HT1080 (cell line): ENCODE data around the gene THUMPD1. TPM values are rescaled to one million over a fixed set of nuclear protein-coding genes. Genes with fewer than 3 reads are reported as not detected.
"Not testable (repeated sequence)": the region's sequence is repeated elsewhere in the genome, so short reads cannot be mapped to it uniquely, and the experiment has no call there.

ENCODE experiments used
- DNase-seq: peaks from one replicate; pipeline ENCODE4 v3.0.0-alpha.2; 2015; ENCODE audit warnings: low read depth
- polyA plus RNA-seq, 2 experiments: library from polyadenylated mRNA; depleted of rRNA; stranded (reverse); fragments of >200 nt; gene quantifications; 2 replicates each; pipeline ENCODE4 v1.2.3, GENCODE V29; 2015
- total RNA-seq: library from RNA; depleted of rRNA; stranded (reverse); fragments of >200 nt; shearing (Covaris generic); gene quantifications from 2 replicates; pipeline ENCODE4 v1.2.3, GENCODE V29; 2014; rRNA removed

The THUMPD1 gene
- 49.1 and 53.9 TPM in 2 replicates for total RNA-seq
- polyA plus RNA-seq (2015; cell fraction: cytosol; rRNA removed): 25.4 and 30.1 TPM in 2 replicates
- polyA plus RNA-seq (2015; cell fraction: nucleus; rRNA removed): 45.8 and 48.1 TPM in 2 replicates

GRCh38 chr16:20741554-20742285 lies at the start of gene THUMPD1:
Gene THUMPD1 (minus strand): TSS chr16:20741818. CDS start chr16:20741739, 79 bp downstream.
- DNase-seq: peak; percentile 90

GRCh38 chr16:20789130-20789529 lies 47.5 kb upstream of the THUMPD1 start:
- no peak for DNase-seq

- no peak for DNase-seq
These were observed 42.6 kb upstream of the THUMPD1 start for GRCh38 chr16:20784204-20784603.

GRCh38 chr16:20782470-20782869 lies 40.9 kb upstream of the THUMPD1 start:
- no peak for DNase-seq

GRCh38 chr16:20781697-20782096 lies 40.1 kb upstream of the THUMPD1 start:
- DNase-seq: no peak

GRCh38 chr16:20774703-20775362 lies 33.2 kb upstream of the THUMPD1 start:
- peak; percentile 80 for DNase-seq

GRCh38 chr16:20773679-20774078 lies 32.1 kb upstream of the THUMPD1 start:
- no peak for DNase-seq

GRCh38 chr16:20768818-20769217 lies 27.2 kb upstream of the THUMPD1 start:
- DNase-seq: no peak

- no peak for DNase-seq
These were observed 26.5 kb upstream of the THUMPD1 start for GRCh38 chr16:20768121-20768520.

- no peak for DNase-seq
These were observed 26.0 kb upstream of the THUMPD1 start for GRCh38 chr16:20767577-20767976.

GRCh38 chr16:20766294-20766693 lies 24.7 kb upstream of the THUMPD1 start:
- no peak for DNase-seq

GRCh38 chr16:20765732-20766131 lies 24.1 kb upstream of the THUMPD1 start:
- DNase-seq: no peak

GRCh38 chr16:20764448-20764847 lies 22.8 kb upstream of the THUMPD1 start:
- DNase-seq: not testable (repeated sequence)

- DNase-seq: peak; percentile 66
These were observed 22.0 kb upstream of the THUMPD1 start, which contains the start of gene ACSM3 for GRCh38 chr16:20763461-20764232. Gene ACSM3 (plus strand): TSS chr16:20764014. CDS start chr16:20770035, 6,021 bp downstream.

- no peak for DNase-seq
These were observed 20.9 kb upstream of the THUMPD1 start for GRCh38 chr16:20762404-20763123.

GRCh38 chr16:20761175-20761574 lies 19.6 kb upstream of the THUMPD1 start:
- no peak for DNase-seq

- DNase-seq: no peak
These were observed 18.7 kb upstream of the THUMPD1 start for GRCh38 chr16:20760346-20760745.

GRCh38 chr16:20755799-20756198 lies 14.2 kb upstream of the THUMPD1 start:
- not testable (repeated sequence) for DNase-seq

- no peak for DNase-seq
These were observed 13.6 kb upstream of the THUMPD1 start for GRCh38 chr16:20755238-20755637.

GRCh38 chr16:20753727-20754126 lies 12.1 kb upstream of the THUMPD1 start:
- no peak for DNase-seq

- DNase-seq: no peak
These were observed 8.9 kb upstream of the THUMPD1 start for GRCh38 chr16:20750558-20750957.
